LoVo (cell line): ENCODE results near the gene GRWD1.

ENCODE experiments used
- DNase-seq: peaks from one replicate; pipeline ENCODE4 v3.0.0-alpha.2; 2016; ENCODE audit warnings: low spot score

GRWD1 gene

GRCh38 chr19:48498595-48499311 is 53.0 kb downstream of the GRWD1 start:
- no peak for DNase-seq

- no peak for DNase-seq
Measured at GRCh38 chr19:48499316-48500090, 53.7 kb downstream of the GRWD1 start.

GRCh38 chr19:48500830-48501493 is 55.2 kb downstream of the GRWD1 start:
- DNase-seq: no peak

GRCh38 chr19:48501494-48502349 is 55.9 kb downstream of the GRWD1 start:
- peak; percentile 69 for DNase-seq

GRCh38 chr19:48502350-48503018 is 56.7 kb downstream of the GRWD1 start:
- DNase-seq: no peak

- peak; percentile 60 for DNase-seq
Measured at GRCh38 chr19:48506138-48506733, 60.5 kb downstream of the GRWD1 start.
